Activated CD4-positive, alpha-beta T cell treated with anti-CD3 and anti-CD28 coated beads, Interleukin-2, amount 50 U/mL, for 16 hours (primary cell): Measurements from ENCODE around the gene GNA12.

Source experiments
- DNase-seq: peaks from one replicate; pipeline ENCODE4 v3.0.0-alpha.2; 2020

The GNA12 gene

GRCh38 chr7:2844153-2845033 lies at the start of gene GNA12:
Gene GNA12 (minus strand): TSS chr7:2844308. CDS start chr7:2844161, 147 bp downstream.
- peak; percentile 99 for DNase-seq

- no peak for DNase-seq
These were observed 49.3 kb upstream of the GNA12 start for GRCh38 chr7:2893411-2893861.

GRCh38 chr7:2892549-2892948 lies 48.4 kb upstream of the GNA12 start:
- no peak for DNase-seq

- no peak for DNase-seq
These were observed 43.7 kb upstream of the GNA12 start for GRCh38 chr7:2887816-2888215.

GRCh38 chr7:2886900-2887299 lies 42.8 kb upstream of the GNA12 start:
- peak; percentile 73 for DNase-seq

- no peak for DNase-seq
These were observed 42.3 kb upstream of the GNA12 start for GRCh38 chr7:2886391-2886790.

- DNase-seq: no peak
These were observed 40.1 kb upstream of the GNA12 start for GRCh38 chr7:2884161-2884560.

GRCh38 chr7:2883101-2883500 lies 39.0 kb upstream of the GNA12 start:
- DNase-seq: no peak

GRCh38 chr7:2882111-2882510 lies 38.0 kb upstream of the GNA12 start:
- DNase-seq: no peak

GRCh38 chr7:2880874-2881533 lies 36.9 kb upstream of the GNA12 start:
- DNase-seq: no peak

GRCh38 chr7:2880051-2880450 lies 35.9 kb upstream of the GNA12 start:
- DNase-seq: no peak

GRCh38 chr7:2879354-2879753 lies 35.2 kb upstream of the GNA12 start:
- DNase-seq: no peak

GRCh38 chr7:2878306-2878705 lies 34.2 kb upstream of the GNA12 start:
- no peak for DNase-seq

GRCh38 chr7:2876031-2876731 lies 32.1 kb upstream of the GNA12 start:
- DNase-seq: no peak

- peak; percentile 43 for DNase-seq
These were observed 29.8 kb upstream of the GNA12 start for GRCh38 chr7:2873686-2874551.

GRCh38 chr7:2873146-2873545 lies 29.0 kb upstream of the GNA12 start:
- no peak for DNase-seq

- DNase-seq: no peak
These were observed 28.3 kb upstream of the GNA12 start for GRCh38 chr7:2872296-2872874.

GRCh38 chr7:2870471-2870931 lies 26.4 kb upstream of the GNA12 start:
- peak; percentile 73 for DNase-seq

GRCh38 chr7:2869981-2870380 lies 25.9 kb upstream of the GNA12 start:
- DNase-seq: no peak

GRCh38 chr7:2866601-2867000 lies 22.5 kb upstream of the GNA12 start:
- no peak for DNase-seq

GRCh38 chr7:2864999-2865670 lies 21.0 kb upstream of the GNA12 start:
- DNase-seq: peak; percentile 73
